Endodermal cell (in vitro differentiated cells): ENCODE data around the gene NHP2. TPM values are rescaled to one million over a fixed set of nuclear protein-coding genes. Genes with fewer than 3 reads are reported as not detected.
A peak's percentile ranks its signal among the peaks of the same experiment; 100 is the strongest.

ENCODE experiments used
- DNase-seq: peaks from one replicate; pipeline ENCODE4 v3.0.0-alpha.2; 2017
- H3K27ac ChIP-seq: 2 replicates; pipeline ENCODE4 v1.5.1; 2013; ENCODE audit warnings: mild to moderate bottlenecking, low read depth, low read length, moderate library complexity
- H3K27me3 ChIP-seq: 2 replicates; pipeline ENCODE4 v1.6.1; 2013; ENCODE audit warnings: mild to moderate bottlenecking, low read length, moderate library complexity; ENCODE audit not compliant: insufficient read depth, control insufficient read depth, poor library complexity, severe bottlenecking
- H3K36me3 ChIP-seq: 2 replicates; pipeline ENCODE4 v1.7.0; 2013; ENCODE audit warnings: mild to moderate bottlenecking, low read length, moderate library complexity; ENCODE audit not compliant: control insufficient read depth, insufficient read depth
- H3K4me1 ChIP-seq: one replicate; pipeline ENCODE4 v1.7.0; 2013; ENCODE audit warnings: low read length; ENCODE audit not compliant: control insufficient read depth, insufficient read depth
- H3K4me3 ChIP-seq: 2 replicates; pipeline ENCODE4 v1.5.1; 2013; ENCODE audit warnings: mild to moderate bottlenecking, low read length, moderate library complexity
- H3K9ac ChIP-seq: 2 replicates; pipeline ENCODE4 v1.6.1; 2013; ENCODE audit warnings: mild to moderate bottlenecking, low read length, moderate library complexity; ENCODE audit not compliant: poor library complexity, severe bottlenecking; ENCODE audit errors: extremely low read depth
- H3K9me3 ChIP-seq: 2 replicates; pipeline ENCODE4 v1.6.1; 2013; ENCODE audit warnings: mild to moderate bottlenecking, low read length, moderate library complexity; ENCODE audit not compliant: control insufficient read depth
- H3K27ac Mint-ChIP-seq: 2 replicates; pipeline ENCODE4 v1.8.0; 2020; ENCODE audit warnings: mixed read lengths
- H3K27me3 Mint-ChIP-seq: 2 replicates; pipeline ENCODE4 v1.8.0; 2021; ENCODE audit warnings: mild to moderate bottlenecking, mixed read lengths; ENCODE audit not compliant: insufficient read depth
- H3K36me3 Mint-ChIP-seq: 2 replicates; pipeline ENCODE4 v1.8.0; 2020; ENCODE audit warnings: low read depth, mixed read lengths
- H3K4me1 Mint-ChIP-seq: 2 replicates; pipeline ENCODE4 v1.8.0; 2020; ENCODE audit warnings: mixed read lengths
- H3K4me3 Mint-ChIP-seq: 2 replicates; pipeline ENCODE4 v1.8.0; 2020; ENCODE audit warnings: mild to moderate bottlenecking, moderate library complexity, mixed read lengths
- H3K9me3 Mint-ChIP-seq: 2 replicates; pipeline ENCODE4 v1.8.0; 2020; ENCODE audit warnings: mild to moderate bottlenecking, mixed read lengths
- CTCF ChIP-seq: fragments of 200-600 bp; sonication (generic); conservative IDR thresholded peaks from 2 replicates; pipeline ENCODE4 v1.5.0; 2021; ENCODE audit warnings: antibody characterized with exemption, mild to moderate bottlenecking
- WGBS, 2 experiments: methylation state at CpG; one replicate each; pipeline versions ENCODE4 v1.1.5 to v1.1.7; 2013; ENCODE audit warnings: missing lambda C conversion rate in 2 of 2, mixed read lengths in 1 of 2; ENCODE audit not compliant: insufficient coverage in 1 of 2, insufficient read length in 1 of 2; 5-methylcytosine and 5-hydroxymethylcytosine counted together
- total RNA-seq, 2 donors: library from RNA; stranded (reverse); fragmentation: NEBNext Ultra II Directional in 1 of 2; extraction: Animal tissue kit (Norgen Biotek cat#: 25700) in 1 of 2; gene quantifications; 2 replicates in 1 of 2; 3 replicates in 1 of 2; pipeline ENCODE4 v1.2.1, GENCODE V29; 2021

The NHP2 gene
- total RNA-seq, 2 donors from 2014 or later, result 174 to 176 TPM

DNA sequence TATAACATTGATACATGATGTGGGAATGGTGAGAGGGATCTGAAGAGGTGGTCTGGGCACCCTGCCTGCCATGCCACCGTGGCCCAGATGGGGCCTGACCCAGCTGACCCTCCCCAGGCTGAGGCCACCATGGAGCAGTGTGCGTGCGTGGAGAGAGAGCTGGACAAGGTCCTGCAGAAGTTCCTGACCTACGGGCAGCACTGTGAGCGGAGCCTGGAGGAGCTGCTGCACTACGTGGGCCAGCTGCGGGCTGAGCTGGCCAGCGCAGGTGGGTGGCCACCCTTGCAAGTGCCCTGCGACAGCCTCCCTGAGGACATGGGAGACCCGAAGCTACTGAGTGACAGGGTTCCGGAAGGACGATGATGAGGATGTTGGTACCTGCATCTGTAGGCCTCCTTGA, 15.7 kb downstream of the NHP2 start:
- no peaks in the 10 kb centered on the region for H3K4me1 Mint-ChIP-seq
- Histone ChIP-seq H3K27ac (no peak overlapping the region), H3K36me3 (peaks cover 38% of the 10 kb centered on the region), H3K4me3 (no peak overlapping the region), H3K4me1 (no peaks in the 10 kb centered on the region), H3K9ac (no peak overlapping the region), H3K27me3 (no peaks in the 10 kb centered on the region), H3K9me3 (no peaks in the 10 kb centered on the region)
- no peak overlapping the region for H3K4me3 Mint-ChIP-seq
- 96 to 97% methylated on average over 10 to 12 of the region's 12 CpGs for WGBS, 2 experiments
- H3K36me3 Mint-ChIP-seq, result peaks cover 46% of the 10 kb centered on the region
- no peaks in the 10 kb centered on the region for H3K9me3 Mint-ChIP-seq
- H3K27me3 Mint-ChIP-seq, result no peaks in the 10 kb centered on the region
- no peak for DNase-seq
- TF ChIP-seq CTCF, result no peak
- H3K27ac Mint-ChIP-seq, result no peak overlapping the region

DNA sequence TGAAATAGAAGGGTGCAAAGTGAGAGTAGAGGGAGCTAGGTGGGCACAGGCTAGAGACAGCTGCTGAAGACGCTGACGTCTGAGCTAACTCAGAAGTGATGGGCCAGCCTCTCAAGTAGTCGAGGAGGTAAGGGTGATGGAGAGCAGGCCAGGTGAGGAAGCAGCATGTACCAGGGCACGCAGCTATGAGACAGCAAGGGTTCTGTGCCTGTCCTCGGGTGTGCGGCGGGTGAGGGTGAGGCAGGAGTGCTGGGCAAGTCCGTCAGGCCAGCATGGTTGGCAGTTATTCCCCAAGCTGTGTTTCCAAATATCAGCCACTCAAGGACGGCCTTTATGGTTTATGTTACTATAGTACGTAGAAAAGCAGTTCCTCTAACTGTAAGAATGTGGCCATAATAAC, 16.7 kb downstream of the NHP2 start:
- no peak for DNase-seq
- no peak overlapping the region for H3K4me3 Mint-ChIP-seq
- H3K27me3 Mint-ChIP-seq, result no peaks in the 10 kb centered on the region
- H3K36me3 Mint-ChIP-seq, result peaks cover 39% of the 10 kb centered on the region
- no peaks in the 10 kb centered on the region for H3K9me3 Mint-ChIP-seq
- no peaks in the 10 kb centered on the region for H3K4me1 Mint-ChIP-seq
- no peak overlapping the region for H3K9ac ChIP-seq
- no peak overlapping the region for H3K27ac ChIP-seq
- peaks cover 29% of the 10 kb centered on the region for H3K36me3 ChIP-seq
- no peaks in the 10 kb centered on the region for H3K4me1 ChIP-seq
- no peaks in the 10 kb centered on the region for H3K9me3 ChIP-seq
- no peaks in the 10 kb centered on the region for H3K27me3 ChIP-seq
- H3K4me3 ChIP-seq, result no peak overlapping the region
- 89 to 90% methylated on average over 9 to 10 of the region's 10 CpGs for WGBS, 2 experiments
- peak overlapping the region; percentile 28 for H3K27ac Mint-ChIP-seq
- no peak for TF ChIP-seq CTCF

DNA sequence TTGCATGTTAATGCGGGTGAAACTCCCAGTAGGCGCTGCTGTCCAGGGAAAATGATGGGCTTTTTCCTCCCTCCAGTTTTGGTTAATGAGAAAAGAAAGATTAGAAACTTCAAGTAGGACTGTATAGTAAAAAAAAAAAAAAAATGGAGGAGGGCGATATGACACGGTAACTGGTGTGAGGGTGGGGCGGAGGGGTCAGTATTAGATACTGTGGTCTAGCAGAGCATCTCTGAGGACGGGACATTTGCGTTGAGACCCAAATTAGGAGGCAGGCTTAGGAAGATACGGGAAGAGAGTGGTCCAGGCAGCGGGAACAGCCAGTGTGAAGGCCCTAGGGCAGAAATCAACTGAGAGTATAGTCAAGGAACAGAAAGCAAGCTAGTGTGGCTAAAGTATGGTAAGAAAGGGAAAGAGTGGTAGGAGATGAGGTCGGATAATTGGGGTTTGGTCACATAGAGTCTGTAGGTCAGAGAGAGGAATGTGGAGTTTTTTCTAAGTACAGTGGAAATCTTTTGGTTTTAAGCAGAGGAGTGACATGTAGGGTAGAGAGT, 22.2 kb downstream of the NHP2 start:
- Mint-ChIP-seq H3K9me3 (no peaks in the 10 kb centered on the region), H3K27ac (peak overlapping the region; percentile 62), H3K36me3 (peaks cover 17% of the 10 kb centered on the region), H3K4me1 (peaks cover 12% of the 10 kb centered on the region), H3K4me3 (peak overlapping the region; percentile 69), H3K27me3 (no peaks in the 10 kb centered on the region)
- WGBS, 2 experiments, result 21 to 37% methylated on average over 6 to 10 of the region's 10 CpGs
- H3K4me3 ChIP-seq, result peak overlapping the region; percentile 86
- no peak for TF ChIP-seq CTCF
- H3K9ac ChIP-seq, result peak overlapping the region; percentile 79
- no peaks in the 10 kb centered on the region for H3K9me3 ChIP-seq
- H3K4me1 ChIP-seq, result peaks cover 6% of the 10 kb centered on the region
- peak overlapping the region; percentile 68 for H3K27ac ChIP-seq
- peaks cover 18% of the 10 kb centered on the region for H3K36me3 ChIP-seq
- peak; percentile 55 for DNase-seq
- no peaks in the 10 kb centered on the region for H3K27me3 ChIP-seq
